C1 segment of cervical spinal cord (tissue), 14 donors: ENCODE results near the gene F11.
"Not testable (repeated sequence)": the region's sequence is repeated elsewhere in the genome, so short reads cannot be mapped to it uniquely, and the experiment has no call there.

Source experiments
- DNase-seq, 14 donors: peaks; one replicate each; lab custom pipeline; 2025; lab: John Stamatoyannopoulos, UW

F11 gene

GRCh38 chr4:186249785-186250754 lies 15.9 kb upstream of the F11 start:
- DNase-seq: no peak

- DNase-seq: no peak
These were observed 15.2 kb upstream of the F11 start for GRCh38 chr4:186250760-186251159.

- no peak for DNase-seq
These were observed 10.9 kb upstream of the F11 start for GRCh38 chr4:186255122-186255521.

- no peak for DNase-seq
These were observed 7.7 kb upstream of the F11 start for GRCh38 chr4:186258216-186258811.

- DNase-seq: no peak
These were observed 5.9 kb upstream of the F11 start for GRCh38 chr4:186260117-186260503.

GRCh38 chr4:186260504-186261448 lies 5.2 kb upstream of the F11 start:
- no peak for DNase-seq

DNA sequence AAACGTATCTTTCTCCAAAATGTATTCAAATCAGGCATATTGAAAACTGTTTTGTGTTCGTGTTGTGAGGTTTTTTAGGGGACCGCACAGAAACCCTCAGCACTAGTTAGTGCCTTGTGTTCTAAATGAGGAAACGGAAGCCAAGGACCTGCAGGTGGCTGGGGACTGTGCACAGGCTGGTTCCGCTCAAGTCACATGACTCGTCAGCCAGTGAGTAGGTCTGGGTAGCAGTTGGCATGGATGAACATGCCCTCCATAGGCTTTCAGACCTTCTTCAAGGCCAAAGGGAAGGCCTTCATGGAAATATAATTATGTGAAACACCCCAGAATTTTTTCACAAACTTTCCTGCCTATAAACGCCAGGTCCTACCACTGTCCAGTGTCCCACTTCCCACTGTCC lies 1.3 kb upstream of the F11 start:
- DNase-seq: no peak

GRCh38 chr4:186265250-186265649 lies 739 bp upstream of the F11 start:
- not testable (repeated sequence) for DNase-seq

DNA sequence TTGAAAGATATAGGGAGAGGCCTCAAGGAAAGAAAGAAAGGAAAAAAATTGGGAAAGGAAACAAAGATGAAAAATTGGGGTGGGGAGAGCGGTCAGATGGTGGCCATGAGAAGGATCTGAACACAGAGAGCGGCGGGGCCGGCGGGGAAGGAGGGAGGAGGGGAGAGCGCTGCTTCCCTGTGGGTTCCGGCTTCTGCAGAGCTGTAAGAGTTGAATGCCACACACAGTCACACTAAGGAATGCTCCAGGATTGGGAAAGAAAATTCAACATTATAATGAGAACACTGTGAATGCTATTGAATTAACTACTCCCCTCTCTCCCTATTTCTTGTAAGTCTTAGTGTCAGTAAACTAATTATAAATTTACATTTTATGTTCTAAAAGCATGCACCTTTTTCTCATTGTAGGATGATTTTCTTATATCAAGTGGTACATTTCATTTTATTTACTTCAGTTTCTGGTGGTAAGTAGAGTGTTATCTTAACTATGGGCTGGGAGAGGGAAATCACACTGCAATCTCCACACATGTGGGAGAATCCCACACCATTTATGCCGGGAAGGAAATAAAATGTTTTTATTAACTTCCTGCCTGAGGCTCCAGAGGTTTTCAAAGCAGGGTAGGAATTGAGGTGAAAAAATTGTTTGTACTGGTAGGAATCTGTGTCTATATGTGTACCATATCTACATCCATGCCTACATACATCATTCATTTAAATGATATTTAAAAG lies 904 bp downstream of the F11 start:
- no peak for DNase-seq

GRCh38 chr4:186271081-186271678 lies 5.2 kb downstream of the F11 start:
- DNase-seq: no peak

- no peak for DNase-seq
These were observed 6.9 kb downstream of the F11 start for GRCh38 chr4:186272699-186273391.

DNA sequence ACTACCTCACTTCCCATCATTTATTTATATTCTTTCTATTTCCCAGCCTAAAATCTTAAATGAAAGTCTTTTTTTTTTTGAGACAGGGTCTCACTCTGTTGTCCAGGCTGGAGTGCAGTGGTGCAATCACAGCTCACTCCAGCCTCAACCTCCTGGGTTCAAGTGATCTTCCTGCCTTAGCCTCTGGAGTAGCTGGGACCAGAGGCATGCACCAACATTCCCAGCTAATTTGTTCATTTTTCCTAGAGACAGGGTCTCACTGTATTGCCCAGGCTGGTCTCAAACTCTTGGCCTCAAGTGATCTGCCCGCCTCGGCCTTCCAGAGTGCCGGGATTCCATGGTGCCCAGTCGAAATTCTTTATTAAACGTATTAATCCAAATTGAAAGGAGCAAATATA lies 7.4 kb downstream of the F11 start:
- not testable (repeated sequence) for DNase-seq

GRCh38 chr4:186283311-186283710 lies 17.3 kb downstream of the F11 start:
- DNase-seq: no peak

DNA sequence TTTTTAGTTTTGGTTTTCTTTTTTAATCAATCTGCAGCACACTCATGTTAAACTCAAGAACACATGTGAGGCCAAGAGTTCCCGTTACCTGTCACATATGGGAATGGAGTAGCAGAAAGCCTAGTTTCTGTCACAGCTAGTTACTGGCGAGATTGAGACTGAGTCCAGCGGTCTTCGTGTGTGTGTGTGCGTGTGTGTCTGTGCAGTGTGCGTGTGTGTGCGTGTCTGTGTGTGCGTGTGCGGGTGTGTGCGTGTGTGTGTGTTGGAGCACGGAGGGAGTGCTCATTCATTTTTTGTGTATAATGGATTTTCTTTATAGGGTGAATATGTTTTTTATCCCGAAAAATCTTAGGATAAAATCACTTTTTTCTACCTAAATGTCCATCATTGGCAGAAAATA lies 19.2 kb downstream of the F11 start:
- DNase-seq: no peak

- no peak for DNase-seq
These were observed 20.6 kb downstream of the F11 start for GRCh38 chr4:186286581-186286980.

- DNase-seq: no peak
These were observed 25.4 kb downstream of the F11 start for GRCh38 chr4:186291256-186291890.

GRCh38 chr4:186294160-186294559 lies 28.2 kb downstream of the F11 start:
- DNase-seq: no peak

- no peak for DNase-seq
These were observed 30.5 kb downstream of the F11 start for GRCh38 chr4:186296481-186296880.

DNA sequence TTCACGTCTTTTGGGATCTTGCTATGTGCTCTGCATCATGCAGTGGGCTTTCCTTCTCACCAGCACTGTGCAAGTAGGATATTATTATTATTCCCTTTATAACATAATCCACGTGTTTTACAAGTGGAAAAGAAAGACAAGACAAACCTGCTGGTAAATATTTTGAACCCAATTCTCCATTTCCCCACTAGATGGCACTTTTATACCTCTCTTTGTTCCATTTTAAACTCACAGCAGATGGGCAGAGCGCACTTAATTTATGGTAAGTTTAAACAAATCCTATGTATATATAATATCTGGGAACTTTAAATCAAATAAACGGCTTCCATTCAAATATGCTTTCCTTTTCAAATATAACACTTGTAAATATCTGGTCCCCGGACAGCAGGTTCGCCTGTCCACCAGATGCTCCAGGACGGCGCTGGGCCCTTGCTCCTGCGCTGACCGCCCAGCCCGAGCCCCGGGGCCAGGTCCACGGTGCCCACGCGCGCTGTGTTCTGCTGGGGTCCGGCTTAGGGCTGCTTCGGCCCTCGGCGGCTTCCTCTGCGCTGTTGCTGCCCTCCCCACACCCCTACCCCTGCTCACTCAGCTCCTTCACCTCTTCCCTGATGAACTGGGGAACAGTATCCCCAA lies 31.1 kb downstream of the F11 start:
- peak in 1 of 14 donors; percentile 21 for DNase-seq
